Posterior vena cava (tissue), 2 donors: ENCODE results near the gene PDCD6IP. TPM values are rescaled to one million over a fixed set of nuclear protein-coding genes. Genes with fewer than 3 reads are reported as not detected.
A peak's percentile ranks its signal among the peaks of the same experiment; 100 is the strongest.
"Not testable (repeated sequence)": the region's sequence is repeated elsewhere in the genome, so short reads cannot be mapped to it uniquely, and the experiment has no call there.

Experiments
- DNase-seq: peaks from one replicate; pipeline ENCODE4 v3.0.0-alpha.2; 2020; ENCODE audit warnings: low spot score
- intact Hi-C, 2 donors: fragments of 100-400 bp; cut with DNase I; formaldehyde crosslinking; loops; one replicate each; pipeline versions ENCODE4 v1.14.1 to v1.14.2; 2022 to 2023
- long read RNA-seq, 2 donors: library from polyadenylated mRNA; unstranded; transcript quantifications; one replicate each; pipeline ENCODE4 v2.0.0, GENCODE V29; 2020 to 2021
- total RNA-seq, 2 donors: library from RNA; stranded (reverse); fragmentation: NEBNext Ultra II Directional; extraction: Animal tissue kit (Norgen Biotek cat#: 25700); gene quantifications; one replicate each; pipeline ENCODE4 v1.2.1, GENCODE V29; 2021
- donor health status: DM: yes; HTN: yes; CAD: no.
- donor health status: DM: yes; HTN: yes; CAD: no.

Gene PDCD6IP
- total RNA-seq = 100 to 1,000 TPM; 165 to 222 TPM
- long read RNA-seq, donor 1, full-length matches to known transcripts = 9 of 28 reads
- long read RNA-seq, donor 1, partial matches to known transcripts = 2 of 28 reads
- long read RNA-seq, donor 1, other reads (novel, unspliced or antisense) = 17 of 28 reads
- long read RNA-seq, donor 2, full-length matches to known transcripts = 18 of 52 reads
- long read RNA-seq, donor 2, partial matches to known transcripts = 18 of 52 reads
- long read RNA-seq, donor 2, other reads (novel, unspliced or antisense) = 16 of 52 reads

- intact Hi-C loops = no loop called here
These were observed at the start of gene PDCD6IP for GRCh38 chr3:33798418-33799201. Gene PDCD6IP (plus strand): TSS chr3:33798630. CDS start chr3:33798729, 99 bp downstream.

GRCh38 chr3:33749546-33750210 lies 48.8 kb upstream of the PDCD6IP start:
- intact Hi-C loops = no loop called here
- no peak for DNase-seq

More at GRCh38 chr3:33798418-33799201, at the start of gene PDCD6IP:
- DNase-seq = peak; percentile 98

GRCh38 chr3:33750211-33750548 lies 48.2 kb upstream of the PDCD6IP start:
- intact Hi-C loops = no loop called here
- DNase-seq = no peak

GRCh38 chr3:33751336-33751735 lies 47.1 kb upstream of the PDCD6IP start:
- intact Hi-C loops = no loop called here
- no peak for DNase-seq

GRCh38 chr3:33754391-33754790 lies 44.0 kb upstream of the PDCD6IP start:
- DNase-seq, intact Hi-C loops: not testable (repeated sequence)

- intact Hi-C loops = no loop called here
- no peak for DNase-seq
These were observed 40.1 kb upstream of the PDCD6IP start for GRCh38 chr3:33758281-33758680.

- intact Hi-C loops = no loop called here
- no peak for DNase-seq
These were observed 39.6 kb upstream of the PDCD6IP start for GRCh38 chr3:33758864-33759263.

GRCh38 chr3:33768578-33769330 lies 29.7 kb upstream of the PDCD6IP start:
- DNase-seq = no peak
- intact Hi-C loops = no loop called here

- DNase-seq = no peak
- intact Hi-C loops = loop anchor here in 1 of 2 donors (5.0 to 10.0 kb wide), 2 partner anchors 59 to 131 kb away; partner anchors contain the start of gene CLASP2
These were observed 24.8 kb upstream of the PDCD6IP start for GRCh38 chr3:33773637-33774036.

- DNase-seq = no peak
- intact Hi-C loops = loop anchor here in 1 of 2 donors (10.0 kb wide), 1 partner anchor 61 kb away; the partner anchor contains the start of gene CLASP2
These were observed 23.1 kb upstream of the PDCD6IP start for GRCh38 chr3:33775363-33775762.

- no peak for DNase-seq
- intact Hi-C loops = loop anchor here in 1 of 2 donors (10.0 kb wide), 1 partner anchor 63 kb away; the partner anchor contains the start of gene CLASP2
These were observed 20.4 kb upstream of the PDCD6IP start for GRCh38 chr3:33777996-33778395.

- intact Hi-C loops = loop anchor here (10.0 kb wide), 1 partner anchor 65 kb away; the partner anchor contains the start of gene CLASP2 (in 2 of the 2)
- DNase-seq = no peak
These were observed 18.7 kb upstream of the PDCD6IP start for GRCh38 chr3:33779751-33780150.

GRCh38 chr3:33781413-33781812 lies 17.0 kb upstream of the PDCD6IP start:
- intact Hi-C loops = loop anchor here in 1 of 2 donors (10.0 kb wide), 1 partner anchor 67 kb away; the partner anchor contains the start of gene CLASP2
- DNase-seq = not testable (repeated sequence)

- intact Hi-C loops = loop anchor here (5.0 to 10.0 kb wide), 2 partner anchors 72 to 149 kb away; partner anchors contain the start of gene CLASP2 (in 1 of the 2)
- no peak for DNase-seq
These were observed 11.7 kb upstream of the PDCD6IP start for GRCh38 chr3:33786565-33787327.

GRCh38 chr3:33787328-33788009 lies 11.0 kb upstream of the PDCD6IP start:
- peak; percentile 78 for DNase-seq
- intact Hi-C loops = loop anchor here (5.0 to 10.0 kb wide), 2 partner anchors 73 to 150 kb away; partner anchors contain the start of gene CLASP2 (in 1 of the 2)

- DNase-seq = no peak
- intact Hi-C loops = loop anchor here (5.0 to 10.0 kb wide), 2 partner anchors 75 to 152 kb away; partner anchors contain the start of gene CLASP2 (in 1 of the 2)
These were observed 9.1 kb upstream of the PDCD6IP start for GRCh38 chr3:33789183-33789954.

GRCh38 chr3:33790091-33790490 lies 8.3 kb upstream of the PDCD6IP start:
- DNase-seq = no peak
- intact Hi-C loops = no loop called here
